CD4-positive, alpha-beta T cell treated with Interferon gamma for 1 hour (primary cell): ENCODE results near the gene LHPP.

Experiments
- DNase-seq: peaks from one replicate; pipeline ENCODE4 v3.0.0-alpha.2; 2020

Gene LHPP

GRCh38 chr10:124611738-124612137 lies 150.1 kb downstream of the LHPP start:
- peak; percentile 61 for DNase-seq

GRCh38 chr10:124612611-124613498 lies 151.2 kb downstream of the LHPP start:
- DNase-seq: peak; percentile 48

GRCh38 chr10:124614003-124614659 lies 152.5 kb downstream of the LHPP start:
- no peak for DNase-seq

- no peak for DNase-seq
Observed at GRCh38 chr10:124615259-124615658, 153.6 kb downstream of the LHPP start.

GRCh38 chr10:124616040-124616835 lies 154.6 kb downstream of the LHPP start:
- peak; percentile 30 for DNase-seq

GRCh38 chr10:124616836-124617130 lies 155.2 kb downstream of the LHPP start:
- DNase-seq: no peak

- no peak for DNase-seq
Observed at GRCh38 chr10:124618470-124619073, 156.9 kb downstream of the LHPP start.

GRCh38 chr10:124619195-124619594 lies 157.6 kb downstream of the LHPP start:
- peak; percentile 59 for DNase-seq

- DNase-seq: no peak
Observed at GRCh38 chr10:124619802-124620490, 158.3 kb downstream of the LHPP start.

GRCh38 chr10:124621637-124622036 lies 160.0 kb downstream of the LHPP start:
- DNase-seq: no peak

- no peak for DNase-seq
Observed at GRCh38 chr10:124622158-124622557, 160.5 kb downstream of the LHPP start.

GRCh38 chr10:124622866-124623536 lies 161.4 kb downstream of the LHPP start:
- no peak for DNase-seq

GRCh38 chr10:124624006-124624405 lies 162.4 kb downstream of the LHPP start:
- no peak for DNase-seq

- no peak for DNase-seq
Observed at GRCh38 chr10:124624466-124624865, 162.8 kb downstream of the LHPP start.

GRCh38 chr10:124624895-124625294 lies 163.3 kb downstream of the LHPP start:
- no peak for DNase-seq

GRCh38 chr10:124625831-124626238 lies 164.2 kb downstream of the LHPP start:
- DNase-seq: no peak

- DNase-seq: peak; percentile 62
Observed at GRCh38 chr10:124626759-124627380, 165.2 kb downstream of the LHPP start.

- DNase-seq: no peak
Observed at GRCh38 chr10:124627866-124628675, 166.4 kb downstream of the LHPP start.

GRCh38 chr10:124628676-124629021 lies 167.0 kb downstream of the LHPP start:
- no peak for DNase-seq

GRCh38 chr10:124629415-124629814 lies 167.8 kb downstream of the LHPP start:
- no peak for DNase-seq

- no peak for DNase-seq
Observed at GRCh38 chr10:124629842-124630241, 168.2 kb downstream of the LHPP start.
